ENCODE measurements around the gene DLG1. TPM values are rescaled to one million over a fixed set of nuclear protein-coding genes. Genes with fewer than 3 reads are reported as not detected.

The DLG1 gene
- total RNA-seq, 1 donor from 2014 or later = 60.1 TPM

GRCh38 chr3:197174927-197175326 lies 123.5 kb downstream of the DLG1 start:
- no peak overlapping the region for H3K4me3 ChIP-seq
- H3K36me3 ChIP-seq = no peaks in the 10 kb centered on the region
- H3K27ac ChIP-seq (replicated peaks) = no peak overlapping the region
- no peaks in the 10 kb centered on the region for H3K9me3 ChIP-seq (replicated peaks)
- no peaks in the 10 kb centered on the region for H3K27me3 ChIP-seq (ENCODE audit: low read depth)
- DNase-seq = no peak
- peaks cover 8% of the 10 kb centered on the region for H3K4me1 ChIP-seq
- TF ChIP-seq CTCF (IDR thresholded peaks at IDR 0.05; ENCODE audit: borderline replicate concordance) = no peak
- intact Hi-C loops (cut with micrococcal nuclease) = no loop called here

- Histone ChIP-seq H3K27ac (replicated peaks) (no peak overlapping the region), H3K4me1 (peaks cover 5% of the 10 kb centered on the region), H3K9me3 (replicated peaks) (no peaks in the 10 kb centered on the region), H3K4me3 (no peak overlapping the region), H3K27me3 (ENCODE audit: low read depth) (no peaks in the 10 kb centered on the region), H3K36me3 (no peaks in the 10 kb centered on the region)
- no peak for DNase-seq
- intact Hi-C loops (cut with micrococcal nuclease) = no loop called here
- no peak for TF ChIP-seq CTCF (IDR thresholded peaks at IDR 0.05; ENCODE audit: borderline replicate concordance)
These were observed 124.8 kb downstream of the DLG1 start for GRCh38 chr3:197173620-197174019.

GRCh38 chr3:197171481-197172067 lies 126.8 kb downstream of the DLG1 start:
- Histone ChIP-seq H3K4me3 (no peak overlapping the region), H3K36me3 (no peaks in the 10 kb centered on the region), H3K27me3 (ENCODE audit: low read depth) (no peaks in the 10 kb centered on the region), H3K9me3 (replicated peaks) (no peaks in the 10 kb centered on the region), H3K4me1 (peaks cover 9% of the 10 kb centered on the region), H3K27ac (replicated peaks) (no peak overlapping the region)
- no peak for TF ChIP-seq CTCF (IDR thresholded peaks at IDR 0.05; ENCODE audit: borderline replicate concordance)
- DNase-seq = no peak
- intact Hi-C loops (cut with micrococcal nuclease) = no loop called here

- Histone ChIP-seq H3K4me1 (peaks cover 9% of the 10 kb centered on the region), H3K27me3 (ENCODE audit: low read depth) (no peaks in the 10 kb centered on the region), H3K4me3 (no peak overlapping the region), H3K9me3 (replicated peaks) (no peaks in the 10 kb centered on the region), H3K27ac (replicated peaks) (no peak overlapping the region), H3K36me3 (no peaks in the 10 kb centered on the region)
- no peak for DNase-seq
- no peak for TF ChIP-seq CTCF (IDR thresholded peaks at IDR 0.05; ENCODE audit: borderline replicate concordance)
- intact Hi-C loops (cut with micrococcal nuclease) = no loop called here
These were observed 129.4 kb downstream of the DLG1 start for GRCh38 chr3:197169028-197169427.

- TF ChIP-seq CTCF (IDR thresholded peaks at IDR 0.05; ENCODE audit: borderline replicate concordance) = no peak
These were observed 129.8 kb downstream of the DLG1 start for GRCh38 chr3:197168606-197169005.

More at GRCh38 chr3:197168606-197169005, 129.8 kb downstream of the DLG1 start:
- no peak overlapping the region for H3K27ac ChIP-seq (replicated peaks)
- no peaks in the 10 kb centered on the region for H3K27me3 ChIP-seq (ENCODE audit: low read depth)
- no peak for DNase-seq
- H3K36me3 ChIP-seq = no peaks in the 10 kb centered on the region
- intact Hi-C loops (cut with micrococcal nuclease) = no loop called here
- H3K4me3 ChIP-seq = no peak overlapping the region
- H3K9me3 ChIP-seq (replicated peaks) = no peaks in the 10 kb centered on the region
- peaks cover 9% of the 10 kb centered on the region for H3K4me1 ChIP-seq

All from left ventricle myocardium inferior (tissue), 1 donor.